HG03064 (cell line): ENCODE results near the gene MAP3K14.

Source experiments
- ATAC-seq: cut with Tn5 transposase; IDR thresholded peaks from one replicate; pipeline ENCODE4 v1.9.1; 2021; ENCODE audit warnings: low read depth; ENCODE audit not compliant: unreplicated experiment

Gene MAP3K14

DNA sequence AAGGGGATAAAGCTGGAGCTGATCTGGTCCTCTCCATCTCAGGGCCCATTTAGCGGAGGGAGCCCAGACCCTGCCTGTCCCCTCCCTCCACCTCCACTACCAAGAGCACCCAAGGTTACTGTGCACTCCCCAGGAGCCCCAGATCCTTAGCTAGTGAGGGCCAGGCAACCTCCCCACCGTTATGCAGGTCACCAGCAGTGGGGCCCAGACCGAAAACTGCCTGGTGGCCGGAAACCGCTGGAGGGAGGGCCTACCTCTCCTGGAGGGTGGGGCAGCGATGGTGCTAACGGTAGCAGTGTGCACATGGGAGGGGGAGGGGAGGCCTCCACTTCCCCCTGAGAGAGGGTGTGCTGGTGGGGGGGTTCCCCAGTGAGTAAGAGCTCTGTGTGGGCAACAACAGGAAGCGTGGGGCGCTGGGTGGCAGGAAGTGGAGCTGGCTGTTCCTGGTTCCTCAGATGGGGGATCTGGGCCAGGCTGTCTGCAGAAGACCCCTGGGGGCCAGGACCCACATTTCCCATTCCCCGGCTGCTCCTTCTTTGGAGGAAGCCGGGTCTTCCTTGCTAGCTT, 90.8 kb downstream of the MAP3K14 start:
- peak; percentile 42 for ATAC-seq

DNA sequence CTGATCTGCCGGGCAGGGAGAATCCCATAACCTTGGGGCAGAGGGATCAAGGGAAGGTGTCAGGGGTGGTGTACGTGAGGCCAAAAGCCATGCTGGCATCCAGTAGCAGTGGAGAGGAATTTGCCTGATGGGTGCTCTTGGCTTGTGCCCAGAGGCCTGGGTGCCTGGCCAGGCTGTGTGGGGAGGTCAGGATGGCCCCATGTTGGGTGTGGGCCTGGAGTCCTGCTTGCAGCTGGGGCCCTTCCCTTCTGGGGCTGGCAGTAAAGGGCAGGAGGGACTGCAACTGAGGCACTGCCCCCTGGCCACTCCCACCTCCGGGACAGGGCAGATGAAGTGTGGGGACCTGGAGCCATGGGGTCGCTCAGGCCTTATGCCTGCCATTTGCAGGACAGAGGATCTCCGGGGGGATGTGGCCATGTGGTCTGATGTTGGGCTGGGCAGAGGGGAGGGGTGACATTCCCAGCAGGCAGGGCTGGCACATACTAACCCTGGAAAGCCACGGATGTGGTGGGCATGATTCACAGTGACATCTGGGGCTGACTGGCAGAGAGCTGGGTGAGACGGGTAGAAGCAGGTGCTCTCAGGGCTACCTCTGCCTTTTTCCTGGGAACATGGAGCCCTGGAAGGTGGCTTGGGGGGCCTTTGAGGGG, 91.6 kb downstream of the MAP3K14 start:
- no peak for ATAC-seq

DNA sequence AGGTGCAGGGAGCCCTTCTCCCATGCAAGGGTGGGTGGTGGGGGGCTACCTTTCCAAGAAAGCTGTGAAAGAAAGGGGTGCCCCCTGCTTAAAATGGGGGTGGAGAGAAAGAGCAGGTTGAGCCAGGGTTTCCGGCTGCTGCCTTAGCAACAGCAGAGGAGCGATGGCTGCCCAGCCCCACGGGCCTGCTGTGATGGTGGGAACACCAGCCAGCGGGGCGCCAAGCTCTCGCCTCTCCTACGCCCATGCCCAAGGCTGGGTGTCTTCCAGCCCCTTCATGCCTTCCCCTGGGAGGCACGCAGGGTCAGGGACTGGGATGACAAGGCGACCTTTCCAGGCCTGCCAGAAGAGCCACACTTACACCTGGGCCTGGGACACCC, 92.2 kb downstream of the MAP3K14 start:
- ATAC-seq = no peak

DNA sequence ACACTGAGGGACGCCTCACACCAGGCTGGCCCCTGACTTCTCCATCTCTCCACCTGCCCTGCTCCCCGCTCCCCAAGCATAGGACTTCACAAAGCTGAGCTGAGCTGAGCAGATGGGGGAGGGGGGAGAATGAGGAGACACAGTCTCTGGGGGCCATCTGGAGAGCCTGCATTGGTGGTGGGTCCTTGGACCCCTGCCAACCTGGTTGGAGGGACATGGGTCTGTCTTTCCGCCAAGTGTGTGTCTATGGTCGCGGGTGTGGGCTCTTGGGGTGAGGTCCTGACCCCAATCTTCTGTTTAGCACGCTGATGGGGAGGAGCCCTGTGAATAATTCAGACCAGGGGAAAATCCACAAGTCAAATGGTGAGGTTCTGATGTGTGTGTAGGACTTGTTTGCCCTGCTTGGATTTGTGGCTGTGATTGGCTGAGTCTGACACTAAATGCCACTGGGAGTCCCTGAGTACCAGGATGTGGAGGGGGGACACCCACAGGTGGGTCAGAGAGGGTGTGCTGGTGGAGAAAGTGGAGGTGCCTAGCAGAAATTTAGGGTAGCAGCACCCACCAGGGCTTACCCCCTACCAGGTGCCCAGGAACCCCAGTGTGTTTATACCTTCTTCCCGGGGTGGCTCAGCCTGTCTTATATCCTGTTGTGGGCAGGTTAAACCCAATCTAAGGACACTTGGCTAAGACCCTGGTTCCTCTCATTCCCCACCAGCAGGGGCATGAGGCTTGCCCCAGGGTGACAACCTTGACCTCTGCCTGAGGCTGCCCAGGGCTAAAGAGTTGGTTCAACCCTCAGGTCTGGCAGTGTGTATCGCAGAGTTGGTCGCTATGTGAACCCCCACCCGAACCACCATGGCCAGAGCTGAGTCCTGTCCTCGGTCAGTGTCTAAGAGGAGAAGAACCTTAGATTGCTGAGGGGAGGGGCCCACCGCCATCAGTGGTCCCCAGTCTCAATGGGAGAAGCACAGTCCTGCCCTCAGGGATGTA, 93.0 kb downstream of the MAP3K14 start:
- no peak for ATAC-seq

DNA sequence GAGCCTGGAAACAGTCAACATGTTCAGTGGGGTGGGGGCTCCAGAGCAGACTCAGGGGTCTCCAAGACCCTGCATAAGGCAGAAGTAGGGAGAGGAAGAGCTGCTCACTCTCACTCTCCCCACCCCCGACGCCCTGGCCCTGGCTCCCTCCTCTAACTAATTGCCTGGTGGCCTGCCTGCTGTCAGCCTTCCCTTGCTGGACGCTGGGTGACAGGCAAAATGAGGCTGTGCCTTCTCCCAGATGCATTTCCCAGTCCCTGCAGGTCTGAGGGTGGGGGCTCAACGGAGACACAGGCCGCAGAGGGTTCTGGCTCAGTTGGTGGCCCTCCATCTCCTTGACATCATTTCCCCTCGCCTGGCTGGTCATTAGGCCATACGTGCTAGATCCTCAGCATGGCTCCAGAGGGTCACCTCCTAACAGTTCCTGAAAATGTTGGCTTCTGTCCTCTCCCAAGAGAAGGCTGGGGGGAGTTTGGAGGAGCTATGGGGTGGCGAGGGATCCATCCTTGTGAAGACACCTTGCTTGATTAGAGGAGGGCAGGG, 93.8 kb downstream of the MAP3K14 start:
- ATAC-seq = no peak

DNA sequence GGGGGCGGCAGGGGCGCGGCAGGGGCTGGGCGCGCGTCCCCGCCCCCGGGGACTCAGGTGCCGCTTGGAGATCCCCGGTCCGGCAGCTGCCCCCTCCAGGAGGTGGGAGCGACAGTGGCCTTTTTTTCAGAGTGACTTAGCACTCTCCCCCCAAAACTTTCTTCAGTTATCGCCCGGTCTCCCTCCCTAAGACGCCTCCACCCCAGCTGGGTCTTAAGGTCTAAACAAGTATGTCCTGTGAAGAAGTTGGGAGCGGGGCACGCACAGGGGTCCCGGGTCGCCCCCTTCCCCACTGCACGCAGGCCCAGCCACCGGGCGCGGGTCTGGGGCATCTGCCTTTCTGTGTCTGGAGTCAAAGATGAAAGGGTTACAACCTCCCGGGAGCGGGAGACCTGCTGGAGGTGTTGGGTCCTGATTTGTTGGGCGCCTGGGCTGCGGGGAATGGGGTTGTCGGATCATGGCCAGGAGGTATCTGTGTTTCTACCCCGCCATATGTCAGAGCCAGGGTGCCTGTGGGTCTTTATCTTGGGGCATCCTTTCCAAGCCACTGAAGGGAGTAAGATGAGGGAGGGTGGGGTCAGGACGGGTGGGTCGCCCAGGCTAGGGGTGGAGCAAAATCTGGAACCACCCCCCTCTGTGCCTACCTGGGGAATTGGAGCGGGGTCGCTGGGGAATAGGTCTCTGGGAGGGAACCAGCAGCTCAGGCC, 94.4 kb downstream of the MAP3K14 start:
- no peak for ATAC-seq

DNA sequence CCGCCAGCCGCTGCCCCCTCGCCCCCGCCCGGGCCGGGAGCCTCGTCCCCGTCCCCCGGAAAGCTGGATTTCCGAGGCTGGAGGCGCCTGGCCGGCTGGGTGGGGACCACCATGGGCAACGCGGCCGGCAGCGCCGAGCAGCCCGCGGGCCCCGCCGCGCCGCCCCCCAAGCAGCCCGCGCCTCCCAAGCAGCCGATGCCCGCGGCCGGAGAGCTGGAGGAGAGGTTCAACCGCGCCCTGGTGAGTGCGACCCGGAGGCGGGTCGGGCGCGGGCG, 94.9 kb downstream of the MAP3K14 start:
- no peak for ATAC-seq

DNA sequence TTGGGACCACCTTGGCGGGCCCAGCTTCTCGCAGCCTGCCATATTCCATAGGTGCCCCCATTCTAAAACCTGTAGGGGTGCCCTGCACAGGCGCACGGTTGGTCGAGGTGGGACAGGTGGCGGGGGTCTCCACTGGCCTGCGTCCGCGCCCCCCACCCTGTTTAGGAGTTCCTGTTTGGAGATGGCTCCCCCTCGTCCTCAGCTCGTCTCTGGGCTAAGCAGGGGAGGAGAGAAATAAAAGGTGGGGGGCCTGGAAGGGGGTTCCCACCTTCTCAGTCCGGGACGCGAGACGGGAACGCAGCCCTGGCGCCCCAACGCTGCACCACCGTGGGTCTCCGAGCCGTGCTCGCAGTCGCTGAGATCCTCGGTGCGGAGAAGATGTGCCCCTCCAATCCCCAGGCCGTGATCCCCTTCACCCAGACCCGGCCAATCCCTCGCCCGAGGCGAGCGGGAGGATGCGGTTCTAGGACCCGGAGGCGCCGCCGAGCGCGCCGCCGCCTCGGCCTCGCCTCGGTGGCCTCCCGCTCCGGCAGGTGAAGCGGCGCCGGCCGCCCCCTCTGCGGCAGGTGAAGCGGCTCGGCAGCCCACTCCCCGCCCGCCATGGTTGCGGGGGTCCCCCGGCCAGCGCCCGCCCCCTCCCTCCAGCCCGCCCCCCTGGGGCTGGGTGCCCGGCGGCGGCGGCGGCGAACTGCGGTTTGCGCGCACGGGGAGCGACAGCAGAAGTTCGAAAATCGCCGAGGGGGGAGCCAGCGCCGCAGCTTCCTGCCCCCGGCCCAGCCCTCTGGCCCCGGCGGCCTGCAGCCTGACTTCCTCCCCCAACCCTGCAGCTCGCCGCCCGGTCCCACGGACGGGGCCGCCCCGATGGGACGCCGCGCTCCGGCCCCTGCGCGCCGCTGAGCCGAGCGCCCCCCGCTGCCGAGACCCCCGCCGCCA, 95.5 kb downstream of the MAP3K14 start, which contains the start of gene FMNL1:
Gene FMNL1, plus strand, starts transcription at position 805 of the 933 bp plus-strand sequence. CDS start 240 bp downstream, outside the sequence.
- ATAC-seq = no peak

DNA sequence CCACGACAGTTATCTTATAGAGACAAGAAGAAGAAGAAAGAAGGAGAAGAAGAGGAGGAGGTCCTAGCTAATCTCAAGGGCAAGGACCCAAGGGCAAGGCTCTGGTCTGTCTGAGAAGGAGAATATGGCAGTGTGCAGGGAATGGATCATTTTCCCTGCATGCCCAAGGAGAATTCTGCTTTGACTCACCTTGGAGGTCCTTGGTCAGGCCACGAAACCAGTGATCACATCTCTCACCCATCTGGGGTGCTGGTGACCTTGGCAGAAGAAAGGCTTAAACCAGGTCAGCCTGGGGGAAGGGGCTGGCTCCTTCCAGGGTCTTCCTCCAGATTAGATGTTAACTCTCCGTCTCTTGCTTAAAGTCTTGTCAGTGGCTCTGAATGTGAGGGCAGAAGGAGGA, 96.7 kb downstream of the MAP3K14 start:
- no peak for ATAC-seq

DNA sequence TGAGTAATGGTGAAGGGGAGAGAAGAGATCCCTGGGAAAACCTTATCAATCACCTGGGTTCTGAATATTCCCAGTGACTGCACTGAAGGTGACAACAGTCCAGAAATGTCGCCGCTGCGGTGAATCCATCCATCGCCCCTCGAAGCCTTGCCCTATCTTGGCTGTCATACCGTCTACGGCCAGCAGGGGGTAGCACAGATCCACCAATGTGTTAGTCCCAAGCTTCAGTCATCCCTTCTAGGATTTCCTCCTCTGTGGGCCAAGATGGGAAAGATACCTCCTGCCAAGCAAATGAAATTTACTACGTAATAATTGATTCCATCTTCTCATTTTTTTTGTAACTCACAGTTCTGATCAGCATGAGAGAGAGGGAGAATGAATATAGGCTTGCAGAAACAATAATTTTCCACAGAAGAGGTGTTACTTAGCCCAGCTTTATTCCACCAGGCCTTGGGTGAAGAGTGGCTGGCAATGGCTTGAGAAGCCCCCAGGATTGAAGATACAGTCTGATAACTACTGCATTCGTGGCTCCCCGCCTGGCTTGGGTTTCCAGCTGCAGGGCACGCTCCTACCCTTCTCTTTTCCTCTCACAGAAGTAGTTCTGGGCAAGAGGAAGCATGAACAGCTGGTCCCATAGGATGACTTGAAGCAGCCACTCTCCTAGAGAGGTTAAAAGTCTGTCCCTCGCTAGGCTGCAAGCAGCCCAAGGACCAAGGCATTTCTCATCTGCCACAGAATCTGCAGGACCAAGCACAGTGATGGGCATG, 97.7 kb downstream of the MAP3K14 start:
- ATAC-seq = no peak
